CD4-positive, alpha-beta T cell treated with Interferon alpha-2 for 1 hour (primary cell): ENCODE results near the gene ZMYND19.
"Not testable (repeated sequence)": the region's sequence is repeated elsewhere in the genome, so short reads cannot be mapped to it uniquely, and the experiment has no call there.

Source experiments
- DNase-seq, 2 donors: peaks; one replicate each; pipeline ENCODE4 v3.0.0-alpha.2; 2020 to 2022

Gene ZMYND19

DNA sequence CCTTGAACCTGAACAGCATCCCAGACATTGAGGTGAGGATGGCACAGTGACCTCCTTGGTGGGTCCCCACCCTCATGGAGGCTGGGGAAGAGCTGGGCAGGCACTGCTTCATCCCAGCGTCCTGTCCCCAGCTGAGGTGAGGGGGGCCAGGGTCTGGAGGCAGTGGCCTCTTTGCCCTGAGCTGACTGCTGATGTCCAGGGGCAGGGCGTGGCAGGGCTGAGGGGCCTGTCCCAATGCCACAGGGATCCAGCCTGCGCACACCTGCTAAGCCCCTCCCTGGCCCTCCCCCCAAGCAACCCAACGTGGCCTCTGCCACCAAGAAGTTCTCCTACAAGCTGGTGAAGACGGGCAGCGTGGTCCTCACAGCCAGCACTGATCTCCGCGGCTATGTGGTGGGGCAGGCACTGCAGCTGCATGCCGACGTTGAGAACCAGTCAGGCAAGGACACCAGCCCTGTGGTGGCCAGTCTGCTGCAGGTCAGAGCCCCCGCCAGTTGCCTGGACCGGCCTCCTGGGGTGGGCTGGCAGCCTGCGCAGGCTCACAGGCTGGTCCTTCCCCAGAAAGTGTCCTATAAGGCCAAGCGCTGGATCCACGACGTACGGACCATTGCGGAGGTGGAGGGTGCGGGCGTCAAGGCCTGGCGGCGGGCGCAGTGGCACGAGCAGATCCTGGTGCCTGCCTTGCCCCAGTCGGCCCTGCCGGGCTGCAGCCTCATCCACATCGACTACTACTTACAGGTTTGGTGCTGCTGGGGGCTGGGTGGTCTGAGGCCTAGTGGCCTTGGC lies 23.6 kb upstream of the ZMYND19 start:
- no peak for DNase-seq

GRCh38 chr9:137613259-137613658 lies 22.9 kb upstream of the ZMYND19 start:
- no peak for DNase-seq

- no peak for DNase-seq
These were observed 22.4 kb upstream of the ZMYND19 start for GRCh38 chr9:137612741-137613142.

DNA sequence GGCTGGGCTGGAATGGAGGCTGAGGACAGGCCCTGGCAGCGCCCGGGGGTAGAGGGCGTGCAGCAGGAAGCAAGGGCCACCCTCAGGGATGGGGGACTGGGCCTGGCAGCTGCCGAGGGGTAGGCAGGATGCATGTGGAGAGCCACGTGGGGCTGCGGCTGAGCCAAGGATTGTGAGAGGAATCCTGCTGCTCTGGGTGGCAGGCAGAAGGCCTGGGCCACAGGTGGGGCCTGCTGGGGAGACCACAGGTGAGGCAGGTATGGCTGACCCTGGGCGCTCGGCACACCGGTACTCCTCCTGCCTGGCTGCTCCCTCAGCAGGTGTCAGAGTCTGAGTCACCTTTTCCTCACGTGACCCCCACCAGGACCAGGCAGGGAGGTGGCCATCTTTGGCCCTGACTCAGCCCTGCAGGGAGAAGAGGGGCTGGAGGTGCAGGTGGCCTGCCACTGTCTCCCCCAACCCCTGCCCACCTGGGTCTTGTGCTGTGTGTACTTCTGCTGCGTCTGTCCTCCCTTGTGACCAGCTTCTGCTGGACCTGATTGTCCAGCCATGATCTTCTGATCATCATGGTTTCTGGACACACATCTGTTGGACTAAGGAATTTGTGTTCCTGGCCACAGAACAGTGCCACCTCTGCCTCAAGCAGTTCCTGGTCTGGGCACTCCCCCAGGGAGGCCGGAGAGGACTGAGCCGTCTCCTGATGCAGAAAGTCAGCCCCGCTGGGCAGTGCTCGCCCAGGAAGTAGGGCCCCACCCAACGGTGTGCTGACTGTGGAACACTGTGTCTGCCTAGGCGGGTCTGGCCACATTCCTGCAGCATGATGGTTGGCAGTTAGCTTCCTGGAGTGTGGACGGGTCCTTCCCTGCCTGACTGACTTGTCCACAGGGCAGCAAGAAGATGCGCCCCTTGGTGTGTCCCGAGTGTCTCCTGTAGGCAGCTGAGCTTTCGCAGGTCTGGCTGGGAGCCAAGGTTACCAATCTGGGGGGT lies 21.6 kb upstream of the ZMYND19 start:
- DNase-seq = no peak

- DNase-seq = no peak
These were observed 20.6 kb upstream of the ZMYND19 start for GRCh38 chr9:137610944-137611343.

DNA sequence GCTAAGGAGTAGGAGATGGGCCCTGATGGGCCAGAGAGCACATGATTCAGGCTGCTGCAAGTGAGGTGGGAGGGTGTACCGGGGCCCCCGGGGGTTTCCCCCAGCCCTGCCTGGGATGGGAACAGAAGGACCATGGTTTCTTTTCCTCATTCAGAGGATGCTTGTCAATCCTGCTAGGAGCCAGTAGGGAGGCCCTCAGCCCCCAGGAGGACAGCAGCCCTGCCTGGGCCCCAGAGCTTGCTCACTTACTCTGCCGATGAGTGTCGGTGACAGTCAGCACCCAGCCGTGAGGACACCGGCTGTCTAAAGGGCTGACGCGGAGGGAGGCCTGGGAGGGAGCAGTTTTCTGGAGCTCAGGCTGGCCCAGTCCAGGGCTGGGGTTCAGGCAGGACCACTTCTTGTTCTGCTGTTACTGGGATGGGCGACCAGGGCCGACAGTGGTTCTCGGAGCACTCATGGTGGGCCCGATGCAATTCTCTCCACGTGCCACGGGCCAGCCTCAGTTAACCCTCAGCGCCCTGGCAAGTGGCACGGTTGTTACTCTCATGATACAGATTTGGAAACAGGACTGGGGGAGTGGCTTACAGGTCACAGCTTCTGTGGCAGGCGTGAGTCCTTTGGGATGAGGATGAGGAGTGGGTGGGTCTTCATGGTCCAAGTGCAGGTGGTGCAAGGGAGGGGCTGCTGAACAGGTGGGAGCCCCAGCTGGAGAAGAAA lies 17.0 kb upstream of the ZMYND19 start:
- DNase-seq = no peak

- no peak for DNase-seq
These were observed 16.4 kb upstream of the ZMYND19 start for GRCh38 chr9:137606734-137607138.

GRCh38 chr9:137606005-137606621 lies 15.8 kb upstream of the ZMYND19 start:
- no peak for DNase-seq

GRCh38 chr9:137605121-137606004 lies 15.1 kb upstream of the ZMYND19 start, which contains the start of gene ARRDC1:
ARRDC1 (plus strand) TSS chr9:137605686; CDS start chr9:137605718, 32 bp downstream.
- DNase-seq = peak; percentile 93 to 94

DNA sequence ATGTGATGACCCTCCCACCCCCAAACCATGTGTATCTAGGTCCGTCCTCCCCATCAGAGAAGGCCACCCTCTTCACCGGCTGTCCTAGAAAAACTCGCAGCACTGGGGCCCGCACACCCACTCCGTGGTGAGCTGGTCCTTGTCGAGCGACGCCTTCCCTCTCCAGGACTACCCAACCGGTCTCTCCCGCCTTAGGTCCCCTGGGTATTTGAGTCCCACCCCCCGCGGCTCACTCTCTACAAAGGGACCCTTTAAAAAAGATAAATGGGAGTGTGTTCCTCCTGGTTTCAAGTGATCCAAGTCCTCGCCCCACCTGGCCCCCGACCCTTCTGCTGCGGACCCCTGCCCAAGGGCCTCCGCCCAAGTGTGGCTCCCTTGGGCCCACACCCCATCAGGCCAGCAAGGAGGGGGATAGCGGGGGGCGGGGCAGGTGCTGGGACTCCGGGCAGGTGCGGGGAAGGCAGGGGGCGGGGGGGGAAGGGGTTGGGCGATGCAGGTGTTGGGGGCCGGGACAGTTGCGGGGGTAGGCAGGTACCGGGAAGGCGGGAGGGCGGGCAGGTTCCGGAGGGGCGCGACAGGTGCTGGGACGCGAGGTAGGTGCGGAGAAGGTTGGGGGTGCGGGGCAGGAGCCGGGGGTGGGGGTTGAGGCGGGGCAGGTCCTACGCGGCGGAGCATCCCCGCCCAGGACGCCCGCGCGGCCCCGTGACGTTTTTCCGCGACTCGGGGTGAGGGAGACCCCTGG lies 14.2 kb upstream of the ZMYND19 start:
- no peak for DNase-seq

GRCh38 chr9:137603879-137604278 lies 13.6 kb upstream of the ZMYND19 start:
- no peak for DNase-seq

- no peak for DNase-seq
These were observed 12.3 kb upstream of the ZMYND19 start for GRCh38 chr9:137602661-137603060.

GRCh38 chr9:137598943-137599342 lies 8.6 kb upstream of the ZMYND19 start:
- DNase-seq = no peak

GRCh38 chr9:137596577-137596976 lies 6.3 kb upstream of the ZMYND19 start:
- DNase-seq = not testable (repeated sequence)

GRCh38 chr9:137593176-137593575 lies 2.9 kb upstream of the ZMYND19 start:
- no peak for DNase-seq

- DNase-seq = no peak
These were observed 2.5 kb upstream of the ZMYND19 start for GRCh38 chr9:137592767-137593166.

DNA sequence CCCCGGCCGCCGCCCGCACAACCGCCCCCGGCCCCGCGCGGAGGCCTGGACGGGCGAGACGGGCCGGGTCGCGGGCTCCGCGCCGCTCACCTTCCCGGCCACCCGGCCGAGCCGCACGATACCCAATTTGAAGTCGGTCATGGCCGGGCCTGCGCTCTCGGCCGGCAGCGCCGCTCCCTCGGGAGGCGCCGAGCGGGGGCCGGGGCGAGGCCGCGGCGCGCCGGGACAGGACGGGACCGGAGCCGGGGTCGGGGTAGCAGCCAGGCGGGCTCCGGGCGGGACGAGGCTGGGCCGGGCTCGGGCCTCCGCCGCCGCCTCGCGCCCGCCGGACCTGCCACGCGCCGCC lies 216 bp downstream of the ZMYND19 start:
- DNase-seq = no peak

DNA sequence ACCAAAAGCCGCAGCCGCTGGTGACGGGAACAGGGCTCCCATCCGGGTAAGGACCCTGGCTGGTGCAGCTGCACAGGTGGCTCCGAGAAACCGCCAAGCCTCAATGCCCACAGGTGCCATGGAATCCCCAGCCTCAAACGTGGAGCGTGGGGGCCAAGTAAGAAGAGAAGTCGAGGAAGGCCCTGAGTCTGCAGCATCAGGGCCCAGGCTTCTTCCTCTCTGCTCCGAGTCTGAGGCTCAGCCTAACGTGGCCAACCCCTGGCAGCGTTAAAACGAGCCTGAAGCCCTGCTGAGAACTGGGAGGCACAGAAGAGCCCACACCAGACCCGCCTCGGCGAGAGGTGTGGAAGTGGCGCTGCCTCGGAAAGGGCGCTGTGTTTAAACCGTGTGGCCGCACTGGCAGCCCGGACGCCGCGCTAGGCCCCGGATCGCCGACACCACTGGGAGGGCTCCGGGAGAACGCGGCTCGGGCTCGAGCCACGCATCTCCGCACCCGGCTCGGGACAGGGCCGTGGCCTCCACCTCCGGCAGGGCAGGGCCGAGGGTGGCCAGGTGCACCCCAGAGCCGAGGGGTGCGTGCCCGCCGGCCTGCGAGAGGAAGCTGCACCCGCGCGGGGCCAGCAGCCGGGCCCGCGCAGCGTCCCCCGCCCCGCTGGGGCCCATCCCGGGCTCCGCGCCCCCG lies 730 bp downstream of the ZMYND19 start:
- DNase-seq = no peak

- DNase-seq = no peak
These were observed 1.4 kb downstream of the ZMYND19 start for GRCh38 chr9:137588891-137589290.

DNA sequence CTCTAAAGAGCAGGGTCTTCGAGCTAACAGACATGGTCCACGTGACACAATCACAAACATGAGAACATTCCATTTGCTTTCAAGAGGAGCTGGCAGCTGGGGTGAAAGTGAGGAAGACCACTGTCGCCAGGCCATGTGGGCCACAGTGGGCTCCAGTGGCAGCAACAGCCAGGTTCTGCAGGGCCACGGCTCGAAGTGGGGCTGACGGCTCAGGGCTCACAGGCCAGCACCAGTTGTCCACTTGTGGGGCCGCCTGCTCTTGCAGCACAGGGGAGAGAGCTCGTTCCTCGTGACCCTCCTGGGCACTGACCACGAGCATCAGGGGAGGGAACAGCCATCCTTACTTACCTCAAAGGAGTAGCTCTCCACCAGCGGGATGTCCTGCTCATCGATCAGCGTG lies 2.0 kb downstream of the ZMYND19 start:
- no peak for DNase-seq
